Stimulated activated CD4-positive, alpha-beta T cell treated with anti-CD3 and anti-CD28 coated beads, TNF-alpha, amount 100 ng/mL, for 48 hours (primary cell): ENCODE measurements around the gene SPDL1.
A peak's percentile ranks its signal among the peaks of the same experiment; 100 is the strongest.
"Not testable (repeated sequence)": the region's sequence is repeated elsewhere in the genome, so short reads cannot be mapped to it uniquely, and the experiment has no call there.

Source experiments
- DNase-seq, 3 donors: peaks; one replicate each; pipeline ENCODE4 v3.0.0-alpha.2; 2020; ENCODE audit warnings: low read depth in 3 of 3

The SPDL1 gene

GRCh38 chr5:169571355-169571754, 12.2 kb upstream of the SPDL1 start:
- DNase-seq, result no peak

GRCh38 chr5:169574134-169574646, 9.4 kb upstream of the SPDL1 start:
- DNase-seq, result no peak

- DNase-seq, result no peak
Observed at GRCh38 chr5:169576181-169576598, 7.4 kb upstream of the SPDL1 start.

- no peak for DNase-seq
Observed at GRCh38 chr5:169577951-169578350, 5.6 kb upstream of the SPDL1 start.

- DNase-seq, result no peak
Observed at GRCh38 chr5:169580964-169581363, 2.6 kb upstream of the SPDL1 start.

GRCh38 chr5:169581580-169582227, 1.9 kb upstream of the SPDL1 start:
- peak; percentile 19 to 57 (median 28) for DNase-seq

GRCh38 chr5:169583101-169583423, 511 bp upstream of the SPDL1 start:
- no peak for DNase-seq

GRCh38 chr5:169584998-169585451, 1.5 kb downstream of the SPDL1 start:
- no peak for DNase-seq

GRCh38 chr5:169590602-169591001, 7.0 kb downstream of the SPDL1 start:
- DNase-seq, result no peak

GRCh38 chr5:169591636-169592035, 8.1 kb downstream of the SPDL1 start:
- no peak for DNase-seq

GRCh38 chr5:169592937-169593650, 9.5 kb downstream of the SPDL1 start:
- no peak for DNase-seq

GRCh38 chr5:169595172-169595820, 11.7 kb downstream of the SPDL1 start:
- DNase-seq, result no peak

GRCh38 chr5:169599451-169599850, 15.9 kb downstream of the SPDL1 start:
- DNase-seq, result no peak

- no peak for DNase-seq
Observed at GRCh38 chr5:169602535-169602934, 19.0 kb downstream of the SPDL1 start.

- no peak for DNase-seq
Observed at GRCh38 chr5:169606279-169606678, 22.7 kb downstream of the SPDL1 start.

GRCh38 chr5:169607882-169608281, 24.3 kb downstream of the SPDL1 start:
- DNase-seq, result no peak

GRCh38 chr5:169609716-169610115, 26.1 kb downstream of the SPDL1 start:
- DNase-seq, result no peak

GRCh38 chr5:169610606-169611005, 27.0 kb downstream of the SPDL1 start:
- no peak for DNase-seq

- DNase-seq, result no peak
Observed at GRCh38 chr5:169615561-169615960, 32.0 kb downstream of the SPDL1 start.

GRCh38 chr5:169624307-169624706, 40.7 kb downstream of the SPDL1 start:
- not testable (repeated sequence) for DNase-seq

GRCh38 chr5:169626779-169627178, 43.2 kb downstream of the SPDL1 start:
- no peak for DNase-seq

GRCh38 chr5:169627551-169627950, 44.0 kb downstream of the SPDL1 start:
- DNase-seq, result no peak

GRCh38 chr5:169628892-169629291, 45.3 kb downstream of the SPDL1 start:
- DNase-seq, result no peak
